Measurements from ENCODE around the gene EPB41L3. TPM values are rescaled to one million over a fixed set of nuclear protein-coding genes. Genes with fewer than 3 reads are reported as not detected.

EPB41L3 gene
- total RNA-seq, 2 experiments from 2014 or later: 0.31 TPM; not detected in 1

- no peaks in the 10 kb centered on the region for H3K4me1 Mint-ChIP-seq (ENCODE audit: low read depth)
- POLR2A ChIA-PET: no interaction called here
- H3K9me3 Mint-ChIP-seq: peaks cover 5% of the 10 kb centered on the region
- no peaks in the 10 kb centered on the region for H3K36me3 Mint-ChIP-seq (ENCODE audit: low read depth)
- intact Hi-C loops (cut with micrococcal nuclease): no loop called here
- no peak overlapping the region for H3K27ac Mint-ChIP-seq
- CTCF ChIA-PET: no interaction called here
- ATAC-seq (no peak), DNase-seq (no peak)
- H3K27me3 Mint-ChIP-seq: peaks cover 11% of the 10 kb centered on the region
- H3K4me3 Mint-ChIP-seq: no peak overlapping the region
- no peak for TF ChIP-seq CTCF (IDR thresholded peaks at IDR 0.05)
Observed at GRCh38 chr18:5484526-5484925, 59.3 kb downstream of the EPB41L3 start.

GRCh38 chr18:5481621-5482020 is 62.2 kb downstream of the EPB41L3 start:
- H3K4me1 Mint-ChIP-seq (ENCODE audit: low read depth): no peaks in the 10 kb centered on the region
- no peak for TF ChIP-seq CTCF (IDR thresholded peaks at IDR 0.05)
- ATAC-seq: no peak
- ChIA-PET POLR2A (no interaction called here), CTCF (no interaction called here)
- H3K36me3 Mint-ChIP-seq (ENCODE audit: low read depth): no peaks in the 10 kb centered on the region
- no peak overlapping the region for H3K4me3 Mint-ChIP-seq
- peaks cover 18% of the 10 kb centered on the region for H3K27me3 Mint-ChIP-seq
- H3K9me3 Mint-ChIP-seq: peaks cover 2% of the 10 kb centered on the region
- no peak overlapping the region for H3K27ac Mint-ChIP-seq
- intact Hi-C loops (cut with micrococcal nuclease): no loop called here
- DNase-seq: no peak

GRCh38 chr18:5478261-5478660 is 65.5 kb downstream of the EPB41L3 start:
- H3K4me1 Mint-ChIP-seq (ENCODE audit: low read depth): no peaks in the 10 kb centered on the region
- H3K27me3 Mint-ChIP-seq: peaks cover 17% of the 10 kb centered on the region
- no peak for TF ChIP-seq CTCF (IDR thresholded peaks at IDR 0.05)
- H3K4me3 Mint-ChIP-seq: no peak overlapping the region
- no peak overlapping the region for H3K27ac Mint-ChIP-seq
- ATAC-seq (no peak), DNase-seq (no peak)
- ChIA-PET CTCF (interaction anchor here (0.6 kb wide), 1 partner anchor 553 kb away, joined by 3 read pairs; no protein-coding TSS in a partner anchor), POLR2A (no interaction called here)
- no peaks in the 10 kb centered on the region for H3K36me3 Mint-ChIP-seq (ENCODE audit: low read depth)
- peaks cover 2% of the 10 kb centered on the region for H3K9me3 Mint-ChIP-seq
- intact Hi-C loops (cut with micrococcal nuclease): no loop called here

- ChIA-PET CTCF (interaction anchor here (0.9 kb wide), 1 partner anchor 10 kb away, joined by 3 read pairs; no protein-coding TSS in a partner anchor), POLR2A (no interaction called here)
- ATAC-seq (no peak), DNase-seq (no peak)
- intact Hi-C loops (cut with micrococcal nuclease): no loop called here
- H3K4me3 Mint-ChIP-seq: no peak overlapping the region
- no peak overlapping the region for H3K27ac Mint-ChIP-seq
- peaks cover 17% of the 10 kb centered on the region for H3K27me3 Mint-ChIP-seq
- TF ChIP-seq CTCF (IDR thresholded peaks at IDR 0.05): no peak
- H3K9me3 Mint-ChIP-seq: peaks cover 1% of the 10 kb centered on the region
- H3K36me3 Mint-ChIP-seq (ENCODE audit: low read depth): no peaks in the 10 kb centered on the region
- H3K4me1 Mint-ChIP-seq (ENCODE audit: low read depth): no peaks in the 10 kb centered on the region
Observed at GRCh38 chr18:5476961-5477800, 66.6 kb downstream of the EPB41L3 start.

GRCh38 chr18:5475267-5475666 is 68.5 kb downstream of the EPB41L3 start:
- no peak for TF ChIP-seq CTCF (IDR thresholded peaks at IDR 0.05)
- no peaks in the 10 kb centered on the region for H3K4me1 Mint-ChIP-seq (ENCODE audit: low read depth)
- DNase-seq (no peak), ATAC-seq (no peak)
- no peaks in the 10 kb centered on the region for H3K36me3 Mint-ChIP-seq (ENCODE audit: low read depth)
- no peak overlapping the region for H3K4me3 Mint-ChIP-seq
- H3K27me3 Mint-ChIP-seq: peaks cover 15% of the 10 kb centered on the region
- ChIA-PET POLR2A (no interaction called here), CTCF (no interaction called here)
- intact Hi-C loops (cut with micrococcal nuclease): no loop called here
- H3K9me3 Mint-ChIP-seq: no peaks in the 10 kb centered on the region
- H3K27ac Mint-ChIP-seq: no peak overlapping the region
